MCF 10A (cell line): ENCODE data around the gene CCL26. TPM values are rescaled to one million over a fixed set of nuclear protein-coding genes. Genes with fewer than 3 reads are reported as not detected.
"Not testable (repeated sequence)": the region's sequence is repeated elsewhere in the genome, so short reads cannot be mapped to it uniquely, and the experiment has no call there.

Experiments used
- BruUV-seq: library from RNA; stranded (reverse); fragments of 400-500 nt; replicated peaks from 2 replicates; lab custom pipeline; 2021; lab: Mats Ljungman, UMichigan
- CTCF ChIA-PET: fragments of 300-600 bp; sonication (Branson Sonifier 250); formaldehyde crosslinking; extraction: SDS; loops from one replicate; lab custom pipeline; 2021; ENCODE audit warnings: antibody characterized with exemption, inconsistent platforms; lab: Yijun Ruan, JAX
- POLR2A ChIA-PET: fragments of 300-600, 350-650 bp; sonication (Branson Sonifier 250); formaldehyde crosslinking; extraction: SDS; loops from one replicate; lab custom pipeline; 2020; ENCODE audit warnings: antibody characterized with exemption, inconsistent platforms; lab: Yijun Ruan, JAX
- DNase-seq: peaks from one replicate; pipeline ENCODE4 v3.0.0-alpha.2; 2018; ENCODE audit not compliant: unreplicated experiment
- H3K27ac Mint-ChIP-seq: one replicate; pipeline ENCODE4 v1.8.0; 2022; ENCODE audit warnings: mild to moderate bottlenecking, low read depth, mixed read lengths; ENCODE audit not compliant: unreplicated experiment
- H3K27me3 Mint-ChIP-seq: one replicate; pipeline ENCODE4 v1.8.0; 2022; ENCODE audit warnings: mixed read lengths; ENCODE audit not compliant: insufficient read depth, unreplicated experiment
- H3K36me3 Mint-ChIP-seq: one replicate; pipeline ENCODE4 v1.8.0; 2022; ENCODE audit warnings: mild to moderate bottlenecking, moderate library complexity, mixed read lengths; ENCODE audit not compliant: insufficient read depth, unreplicated experiment
- H3K4me1 Mint-ChIP-seq: one replicate; pipeline ENCODE4 v1.8.0; 2022; ENCODE audit warnings: mixed read lengths; ENCODE audit not compliant: insufficient read depth, unreplicated experiment
- H3K4me3 Mint-ChIP-seq: one replicate; pipeline ENCODE4 v1.8.0; 2022; ENCODE audit warnings: mild to moderate bottlenecking, moderate library complexity, mixed read lengths; ENCODE audit not compliant: unreplicated experiment
- H3K9me3 Mint-ChIP-seq: one replicate; pipeline ENCODE4 v1.8.0; 2022; ENCODE audit warnings: mixed read lengths; ENCODE audit not compliant: unreplicated experiment
- CTCF ChIP-seq: fragments of 200-600 bp; IDR thresholded peaks from one replicate; pipeline ENCODE4 v1.8.0; 2022; ENCODE audit warnings: antibody characterized with exemption, mild to moderate bottlenecking; ENCODE audit not compliant: unreplicated experiment
- intact Hi-C: fragments of 100-400 bp; cut with micrococcal nuclease; formaldehyde crosslinking; loops from 2 replicates; pipeline ENCODE4 v1.14.1; 2022
- total RNA-seq: library from RNA; stranded (reverse); gene quantifications from 2 replicates; pipeline ENCODE4 v1.2.3, GENCODE V29; 2022

CCL26 gene
- total RNA-seq, 1 experiment from 2014 or later = not detected

DNA sequence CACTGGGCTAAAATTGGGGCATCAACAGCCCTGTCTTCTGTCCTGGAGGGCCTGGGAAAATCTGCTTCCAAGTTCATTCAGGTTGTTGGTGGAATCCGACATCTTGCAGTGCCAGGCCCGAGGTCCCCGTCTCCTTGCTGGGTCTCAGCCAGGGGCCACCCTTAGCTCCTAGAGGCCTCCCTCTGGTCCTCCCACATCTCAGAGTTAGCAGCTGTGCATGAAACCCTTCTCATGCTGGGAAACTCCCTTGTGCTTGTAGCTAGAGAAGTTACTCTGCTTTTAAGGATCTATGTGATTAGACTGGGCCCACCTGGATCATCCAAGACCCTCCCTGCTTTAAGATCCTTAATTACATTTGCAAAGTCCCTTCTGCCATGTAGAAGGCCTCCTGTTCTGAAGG lies 48.6 kb downstream of the CCL26 start:
- H3K27me3 Mint-ChIP-seq = no peaks in the 10 kb centered on the region
- H3K36me3 Mint-ChIP-seq = peaks cover 6% of the 10 kb centered on the region

GRCh38 chr7:75722373-75722772 lies 49.6 kb downstream of the CCL26 start:
- CTCF ChIA-PET = interaction anchor here (0.5 to 0.6 kb wide), 2 partner anchors 23 to 679 kb away, joined by 3 to 4 read pairs; no protein-coding TSS in a partner anchor
- no peak overlapping the region for H3K27ac Mint-ChIP-seq
- H3K4me1 Mint-ChIP-seq = peaks cover 6% of the 10 kb centered on the region
- POLR2A ChIA-PET = no interaction called here
- no peaks in the 10 kb centered on the region for H3K27me3 Mint-ChIP-seq
- BruUV-seq = no TSS peak
- TF ChIP-seq CTCF = no peak
- intact Hi-C loops = no loop called here
- no peak overlapping the region for H3K4me3 Mint-ChIP-seq
- peaks cover 6% of the 10 kb centered on the region for H3K36me3 Mint-ChIP-seq
- H3K9me3 Mint-ChIP-seq = no peaks in the 10 kb centered on the region
- DNase-seq = no peak

More for the DNA sequence above, 48.6 kb downstream of the CCL26 start:
- Mint-ChIP-seq H3K27ac (no peak overlapping the region), H3K4me3 (no peak overlapping the region), H3K4me1 (peaks cover 12% of the 10 kb centered on the region), H3K9me3 (no peaks in the 10 kb centered on the region)
- ChIA-PET CTCF (interaction anchor here (0.5 to 1.2 kb wide), 3 partner anchors 9 to 17 kb away, joined by 3 to 5 read pairs (median 4); no protein-coding TSS in a partner anchor), POLR2A (no interaction called here)
- intact Hi-C loops = no loop called here
- BruUV-seq = no TSS peak
- DNase-seq = no peak
- TF ChIP-seq CTCF = no peak

- H3K4me1 Mint-ChIP-seq, BruUV-seq, H3K27ac Mint-ChIP-seq, intact Hi-C loops, H3K9me3 Mint-ChIP-seq, H3K4me3 Mint-ChIP-seq, DNase-seq, H3K36me3 Mint-ChIP-seq, H3K27me3 Mint-ChIP-seq: not testable (repeated sequence)
- CTCF ChIA-PET = interaction anchor here (0.6 to 1.8 kb wide), 3 partner anchors 41 to 678 kb away, joined by 3 to 9 read pairs (median 3); no protein-coding TSS in a partner anchor
- POLR2A ChIA-PET = interaction anchor here (1.3 kb wide), 1 partner anchor 18 kb away, joined by 3 read pairs; no protein-coding TSS in a partner anchor
Observed at GRCh38 chr7:75721922-75722321, 50.1 kb downstream of the CCL26 start.

- Mint-ChIP-seq H3K27me3 (no peaks in the 10 kb centered on the region), H3K4me3 (no peak overlapping the region), H3K27ac (no peak overlapping the region), H3K4me1 (peaks cover 6% of the 10 kb centered on the region), H3K9me3 (no peaks in the 10 kb centered on the region), H3K36me3 (peaks cover 6% of the 10 kb centered on the region)
- ChIA-PET POLR2A (interaction anchor here (0.6 to 1.3 kb wide), 2 partner anchors 11 to 18 kb away, joined by 3 to 5 read pairs; no protein-coding TSS in a partner anchor), CTCF (interaction anchor here (0.6 to 1.8 kb wide), 4 partner anchors 11 to 92 kb away, joined by 3 to 9 read pairs (median 3); partner anchors contain the start of gene CCL24)
- no TSS peak for BruUV-seq
- intact Hi-C loops = no loop called here
- TF ChIP-seq CTCF = no peak
- peak; percentile 63 for DNase-seq
Observed at GRCh38 chr7:75721426-75721825, 50.6 kb downstream of the CCL26 start.
